ENCODE data around the gene TP53I11.

DNA sequence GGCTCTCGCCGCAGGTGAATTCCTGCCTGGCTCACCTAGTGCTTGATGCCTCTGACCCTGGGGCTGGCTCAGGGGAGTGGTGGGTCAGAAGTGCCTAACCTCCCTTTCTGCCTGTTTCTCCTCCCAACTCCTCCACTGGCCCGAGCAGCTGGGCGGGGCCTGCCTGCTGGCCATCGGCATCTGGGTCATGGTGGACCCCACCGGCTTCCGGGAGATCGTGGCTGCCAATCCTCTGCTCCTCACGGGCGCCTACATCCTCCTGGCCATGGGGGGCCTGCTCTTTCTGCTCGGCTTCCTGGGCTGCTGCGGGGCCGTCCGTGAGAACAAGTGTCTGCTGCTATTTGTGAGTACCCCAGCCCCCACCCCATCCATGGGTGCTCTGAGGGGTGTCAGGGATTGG lies 41.1 kb downstream of the TP53I11 start:
- TF ChIP-seq CTCF (IDR thresholded peaks at IDR 0.05; ENCODE audit: low read length) = no peak
- no peak for TF ChIP-seq EZH2 (optimal IDR thresholded peaks at IDR 0.05; ENCODE audit: low read depth, low read length)
- TF ChIP-seq EZH2phosphoT487 (IDR thresholded peaks at IDR 0.05; ENCODE audit: low read length) = no peak
